GM19240 (cell line): Measurements from ENCODE around the gene SERGEF.

Experiments used
- DNase-seq: peaks from one replicate; pipeline ENCODE4 v3.0.0; 2011; ENCODE audit warnings: low spot score; ENCODE audit not compliant: insufficient read length

The SERGEF gene

DNA sequence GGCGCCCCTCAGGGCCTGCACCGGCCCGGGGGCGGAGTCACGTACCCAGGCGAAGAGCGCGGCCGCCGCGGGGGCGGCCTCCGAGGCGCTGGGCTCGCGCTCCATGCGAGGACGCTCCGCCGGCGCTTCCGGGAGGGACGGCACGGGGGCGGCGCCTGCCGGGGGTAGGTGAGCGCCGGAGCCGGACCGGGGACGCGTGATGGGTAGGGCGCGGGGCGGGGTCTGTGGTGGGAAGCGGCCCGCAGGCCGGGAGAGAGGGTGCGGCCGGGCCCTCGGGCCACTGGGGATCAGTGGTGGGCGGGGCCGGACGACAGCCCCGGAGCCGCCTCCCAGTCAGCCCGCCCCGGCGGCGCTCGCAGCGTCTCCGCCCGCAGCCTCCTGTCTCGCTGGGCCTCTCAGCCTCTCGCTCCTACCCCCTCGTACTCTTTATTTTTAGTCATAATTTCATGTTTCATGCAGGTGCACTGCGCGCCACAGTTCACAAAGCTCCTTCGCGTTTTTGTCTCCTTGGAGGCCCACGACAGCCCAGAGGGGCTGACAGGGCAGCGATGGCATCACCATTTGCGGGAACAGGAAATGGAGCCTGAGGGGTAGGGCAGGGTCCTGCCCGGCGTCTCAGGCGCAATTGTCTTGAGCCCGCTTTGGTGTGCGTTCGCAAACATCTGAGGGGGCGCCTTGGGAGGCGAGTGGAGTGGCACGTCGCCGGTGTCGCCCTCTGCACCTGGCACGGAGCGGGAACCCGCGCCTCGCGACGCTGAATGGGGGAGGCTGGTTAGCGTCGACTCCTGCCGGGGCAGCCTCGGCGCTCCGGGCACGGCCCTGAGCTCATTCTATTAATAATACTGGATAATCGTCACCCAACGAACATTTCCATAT, at the start of gene SERGEF:
TSS of gene SERGEF (minus strand) at position 142 of the 876 bp plus-strand sequence. CDS start at position 105, 37 bp downstream.
- DNase-seq, result peak; percentile 83

- DNase-seq, result no peak
These were observed 48.5 kb upstream of the SERGEF start for GRCh38 chr11:18061351-18061750.

DNA sequence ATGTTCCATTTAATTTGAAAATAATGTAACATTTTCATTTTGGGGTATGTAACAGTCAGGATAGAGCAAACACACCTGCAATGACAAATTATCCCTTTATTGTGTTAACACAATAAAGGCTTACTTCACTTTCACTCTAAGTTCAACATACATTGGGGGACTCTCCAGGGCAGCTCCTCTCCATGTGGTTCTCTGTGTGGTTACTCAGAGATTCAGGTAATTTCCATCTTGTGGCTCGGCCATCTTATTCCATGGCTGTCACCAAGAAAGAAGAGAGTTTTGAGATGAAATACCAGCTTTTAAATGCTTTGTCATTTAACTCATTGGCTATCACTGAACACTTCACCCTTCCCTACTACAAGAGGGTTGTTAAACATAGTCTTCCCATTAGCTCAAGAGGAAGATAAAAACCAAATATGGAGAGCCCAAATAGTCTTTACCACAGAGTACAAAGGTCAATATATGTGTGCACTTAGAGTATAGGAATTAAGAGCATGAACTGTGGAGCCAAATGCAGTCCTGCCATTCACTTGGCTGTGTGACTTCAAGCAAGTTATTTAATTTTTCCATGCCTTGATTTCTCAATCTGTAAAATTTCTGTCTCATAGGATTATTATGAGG, 43.8 kb upstream of the SERGEF start:
- DNase-seq, result no peak

GRCh38 chr11:18054511-18055103, 41.8 kb upstream of the SERGEF start:
- DNase-seq, result no peak

DNA sequence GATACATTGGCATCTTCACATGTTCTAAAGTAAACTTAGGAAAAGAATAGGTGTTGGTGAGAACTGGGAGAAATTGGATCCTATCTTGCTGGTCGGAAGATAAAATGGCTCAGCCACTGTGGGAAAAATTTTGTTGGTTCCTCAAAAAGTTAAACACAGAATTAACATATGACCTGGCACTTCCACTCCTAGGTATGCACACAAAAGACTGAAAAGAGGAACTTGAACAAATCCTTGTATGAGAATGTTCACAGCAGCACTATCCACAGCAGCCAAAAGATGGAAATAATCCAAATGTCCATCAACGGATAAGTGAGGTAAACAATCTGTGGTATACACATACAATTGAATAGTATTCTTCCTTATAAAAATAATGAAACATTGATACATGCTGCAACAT, 38.0 kb upstream of the SERGEF start:
- DNase-seq, result no peak

DNA sequence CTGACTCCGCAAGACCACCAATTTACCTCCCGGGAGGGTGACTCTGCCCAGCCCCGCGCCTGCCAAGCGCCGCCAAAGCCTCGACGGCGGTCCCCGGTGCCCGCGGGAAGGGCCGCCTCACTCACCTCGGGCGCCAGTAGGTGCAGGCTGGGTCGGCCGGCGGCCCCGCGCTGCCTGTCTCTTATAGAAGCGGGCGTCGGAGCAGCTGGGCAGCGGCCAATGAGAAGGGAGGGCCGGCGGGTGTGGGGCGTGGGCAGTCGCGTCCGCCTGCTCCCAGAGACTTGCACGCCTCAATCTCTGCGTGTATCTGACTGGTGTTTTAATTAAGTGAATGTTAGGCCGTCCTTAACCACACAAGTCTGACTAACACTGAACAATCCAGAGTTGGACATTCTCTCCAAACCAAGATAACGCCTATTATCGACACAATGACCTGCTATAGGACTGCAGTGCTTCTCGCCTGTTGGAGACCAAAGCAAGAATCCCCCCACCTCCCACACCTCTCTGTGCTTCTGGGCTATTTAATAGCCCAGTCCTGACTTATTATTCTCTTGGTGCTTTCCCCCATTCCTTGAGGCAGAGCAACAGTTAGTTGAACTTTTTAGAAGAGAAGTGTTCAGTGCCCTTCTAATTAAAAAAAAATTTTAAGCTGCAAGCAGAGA, 33.4 kb upstream of the SERGEF start, which contains the start of gene TPH1:
TSS of gene TPH1 (minus strand) at position 154 of the 662 bp plus-strand sequence. CDS start 5,507 bp downstream, outside the sequence.
- no peak for DNase-seq

GRCh38 chr11:18036456-18036855, 23.6 kb upstream of the SERGEF start:
- no peak for DNase-seq

DNA sequence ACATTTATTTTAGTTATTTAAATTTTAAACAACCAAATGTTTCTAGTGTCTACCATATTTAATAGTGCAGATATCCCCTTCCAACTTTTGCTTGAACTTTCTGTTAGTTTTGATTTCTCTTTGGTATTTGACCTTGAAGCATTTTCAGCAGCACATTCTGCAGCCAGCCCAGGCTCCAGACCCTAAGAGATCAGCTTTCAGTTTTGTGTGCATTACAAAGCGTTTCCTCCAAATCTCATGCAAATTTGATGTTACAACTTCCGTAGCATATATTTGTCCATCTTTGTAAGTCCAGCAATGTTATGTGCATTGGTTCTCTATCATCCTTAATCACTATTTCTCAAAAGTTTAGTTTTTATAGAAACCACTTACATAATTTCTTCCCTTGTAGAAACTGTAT, 14.6 kb upstream of the SERGEF start:
- no peak for DNase-seq

DNA sequence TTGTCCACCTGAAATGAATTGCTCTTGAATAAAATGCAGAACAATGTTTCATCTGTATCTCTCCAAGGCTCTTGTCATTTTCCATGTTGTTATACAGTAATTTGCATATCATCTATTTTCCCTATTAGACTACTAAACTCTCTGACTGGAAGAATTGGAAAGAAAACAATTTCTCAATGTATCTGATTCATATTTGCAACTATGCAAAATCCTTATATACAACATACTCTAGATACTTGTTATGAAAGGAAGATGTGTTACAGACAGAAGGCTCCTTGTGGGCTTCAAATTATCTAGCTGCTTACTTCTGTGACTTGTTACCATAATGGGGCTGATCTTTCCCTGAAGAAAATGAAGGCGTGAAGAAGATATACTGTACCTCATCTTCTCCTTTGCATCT, 9.6 kb upstream of the SERGEF start:
- no peak for DNase-seq

DNA sequence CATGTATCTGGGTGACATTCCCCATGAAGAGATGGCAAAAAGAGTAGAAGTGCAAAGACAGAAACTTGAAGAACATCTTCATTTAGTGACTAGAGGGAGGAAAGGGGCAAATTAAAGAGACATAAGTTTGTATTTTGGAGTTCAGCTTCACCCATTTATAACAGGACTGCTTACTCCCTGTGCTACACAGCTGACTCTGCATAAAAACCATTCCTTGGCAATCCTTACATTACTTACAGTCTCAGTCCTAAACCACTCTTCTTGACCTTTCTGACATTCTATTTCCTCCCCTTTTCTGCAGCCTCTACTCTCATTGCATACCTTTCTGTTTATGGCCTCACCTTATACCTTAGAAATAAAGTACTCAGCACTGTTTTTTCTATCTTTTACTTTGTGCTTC, 6.8 kb upstream of the SERGEF start:
- no peak for DNase-seq

- DNase-seq, result no peak
These were observed 3.9 kb upstream of the SERGEF start for GRCh38 chr11:18016789-18017188.

DNA sequence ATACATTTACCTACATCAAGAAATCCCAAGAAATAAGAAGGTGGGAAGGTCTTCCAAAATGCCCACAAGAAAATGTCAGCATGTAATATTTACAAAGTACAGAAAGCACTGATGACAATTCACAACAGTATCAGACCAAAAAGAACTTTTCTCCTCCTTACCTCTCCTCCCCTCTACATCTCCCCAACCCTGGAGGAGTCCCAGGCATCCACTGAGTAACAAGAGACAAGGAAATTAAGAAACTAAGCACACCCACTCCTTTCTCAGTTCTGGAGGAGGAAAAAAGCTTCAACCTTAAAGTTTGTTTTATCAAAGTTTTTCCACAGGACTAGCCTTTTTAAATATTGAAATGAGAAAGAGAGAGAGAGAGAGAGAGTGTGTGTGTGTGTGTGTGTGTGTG, 2.0 kb upstream of the SERGEF start:
- DNase-seq, result no peak

DNA sequence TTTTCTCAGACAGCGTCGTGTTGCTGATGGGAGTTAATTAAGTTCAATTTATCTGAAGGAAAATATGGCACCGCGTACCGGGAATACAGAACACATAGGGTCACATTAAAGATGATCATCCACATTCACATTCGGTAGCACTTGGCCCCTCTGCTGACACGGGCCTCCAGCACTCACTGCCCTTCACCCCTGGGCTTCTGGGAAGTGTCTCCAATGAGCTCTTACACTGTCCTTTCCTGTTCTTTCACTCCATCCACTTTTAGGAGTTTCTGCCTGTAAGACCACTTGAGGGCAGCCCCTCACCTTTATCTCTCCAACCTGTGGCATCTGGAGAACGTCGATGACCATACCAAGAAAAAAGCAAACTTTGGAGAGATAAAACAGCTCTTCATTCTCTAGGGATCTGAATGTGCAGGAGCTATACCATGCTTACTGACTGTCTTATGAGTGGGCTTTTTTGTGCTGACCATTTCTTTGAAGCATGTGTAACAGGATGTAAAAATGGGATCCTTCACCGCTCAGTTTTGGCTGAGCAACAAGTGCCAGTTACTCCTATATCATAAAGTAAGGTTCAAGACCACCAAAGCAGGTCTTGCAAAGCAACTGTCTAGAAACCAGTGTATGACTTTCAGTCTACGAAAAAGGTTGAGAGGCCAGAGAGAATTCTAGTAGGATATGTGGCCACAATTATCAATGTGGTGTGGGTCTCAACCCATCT, 1.1 kb upstream of the SERGEF start:
- DNase-seq, result no peak

- DNase-seq, result no peak
These were observed 533 bp downstream of the SERGEF start for GRCh38 chr11:18012122-18012905.

GRCh38 chr11:18011633-18012032, 1.2 kb downstream of the SERGEF start:
- DNase-seq, result no peak

DNA sequence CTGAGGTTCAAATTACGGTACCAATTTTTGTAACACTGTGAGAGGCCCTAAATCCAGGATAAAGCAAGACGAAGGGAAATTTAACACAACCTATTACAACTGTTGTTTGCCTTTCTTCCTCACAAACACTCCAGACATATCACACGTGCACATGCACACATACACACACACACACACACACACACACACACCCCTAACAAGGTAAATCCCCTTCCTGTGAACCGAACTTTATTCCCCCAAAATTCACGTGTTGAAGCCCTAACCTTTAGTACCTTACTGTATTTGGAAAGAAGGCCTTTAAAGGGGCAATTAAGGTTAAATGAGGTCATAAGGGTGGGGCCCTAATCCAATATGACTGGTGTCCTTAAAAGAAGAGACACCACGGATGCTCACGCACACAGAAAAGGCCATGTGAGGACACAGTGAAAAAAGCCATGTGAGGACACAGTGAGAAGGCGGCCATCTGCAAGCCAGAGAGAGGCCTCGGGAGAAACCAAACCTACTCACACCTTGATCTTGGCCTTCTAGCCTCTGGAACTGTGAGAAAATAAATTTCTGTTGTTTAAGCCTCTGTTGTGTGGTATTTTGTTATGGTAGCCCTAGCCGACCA, 1.8 kb downstream of the SERGEF start:
- no peak for DNase-seq

- no peak for DNase-seq
These were observed 2.7 kb downstream of the SERGEF start for GRCh38 chr11:18010121-18010670.

DNA sequence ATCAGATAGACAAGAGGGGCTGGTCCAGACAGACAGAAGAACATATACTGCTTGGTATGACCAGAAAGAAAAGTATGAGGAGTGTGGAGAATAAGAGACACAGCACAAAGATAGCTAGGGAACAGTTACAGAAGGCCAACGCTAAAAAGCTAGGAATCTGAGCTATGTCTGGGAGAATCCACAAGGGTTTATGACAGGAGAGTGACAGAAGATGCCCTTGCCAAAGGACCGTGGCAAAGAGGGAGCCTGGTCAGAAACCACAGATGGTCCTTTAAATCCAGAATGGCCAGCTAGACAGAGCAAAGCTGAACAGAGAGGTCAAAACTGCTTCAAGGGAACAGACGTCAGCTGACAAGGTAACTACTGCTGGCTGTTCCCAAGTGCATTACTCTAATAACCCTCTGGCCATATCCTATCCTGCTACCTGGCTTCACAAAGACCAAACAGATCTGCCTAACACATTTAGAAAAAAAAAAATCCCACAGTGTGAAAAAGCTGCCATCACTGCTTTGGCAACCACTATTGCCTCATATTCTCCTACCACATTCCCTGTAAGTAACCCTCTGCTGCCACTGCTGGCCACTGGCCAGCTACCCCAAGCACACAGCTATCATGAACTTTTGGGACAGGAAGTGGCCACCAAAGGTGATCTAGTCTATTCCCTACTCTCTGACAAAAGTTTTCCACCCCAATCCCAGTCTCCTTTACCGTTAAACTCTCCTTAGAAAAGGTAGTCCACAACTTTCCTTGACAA, 7.3 kb downstream of the SERGEF start:
- DNase-seq, result no peak

- DNase-seq, result no peak
These were observed 11.7 kb downstream of the SERGEF start for GRCh38 chr11:18001191-18001590.
